Measurements from ENCODE around the gene BEGAIN.

Gene BEGAIN

GRCh38 chr14:100581228-100582145, 5.7 kb downstream of the BEGAIN start:
- DNase-seq, result no peak

- DNase-seq, result no peak
These were observed 6.6 kb downstream of the BEGAIN start for GRCh38 chr14:100580316-100581227.

- no peak for DNase-seq
These were observed 8.7 kb downstream of the BEGAIN start for GRCh38 chr14:100578552-100578951.

GRCh38 chr14:100577986-100578431, 9.2 kb downstream of the BEGAIN start:
- DNase-seq, result no peak

GRCh38 chr14:100577321-100577985, 9.8 kb downstream of the BEGAIN start:
- DNase-seq, result no peak

- DNase-seq, result no peak
These were observed 10.8 kb downstream of the BEGAIN start for GRCh38 chr14:100576091-100577085.

- DNase-seq, result no peak
These were observed 11.8 kb downstream of the BEGAIN start for GRCh38 chr14:100575266-100575995.

GRCh38 chr14:100574642-100575031, 12.6 kb downstream of the BEGAIN start:
- no peak for DNase-seq

- DNase-seq, result no peak
These were observed 13.2 kb downstream of the BEGAIN start for GRCh38 chr14:100573757-100574641.

- no peak for DNase-seq
These were observed 14.0 kb downstream of the BEGAIN start for GRCh38 chr14:100573002-100573756.

- no peak for DNase-seq
These were observed 14.7 kb downstream of the BEGAIN start for GRCh38 chr14:100572543-100572942.

- no peak for DNase-seq
These were observed 15.4 kb downstream of the BEGAIN start for GRCh38 chr14:100571837-100572236.

GRCh38 chr14:100570726-100571454, 16.3 kb downstream of the BEGAIN start:
- DNase-seq, result no peak

GRCh38 chr14:100569734-100570286, 17.4 kb downstream of the BEGAIN start:
- DNase-seq, result no peak

- DNase-seq, result no peak
These were observed 18.1 kb downstream of the BEGAIN start for GRCh38 chr14:100568998-100569733.

GRCh38 chr14:100568164-100568997, 18.8 kb downstream of the BEGAIN start:
- DNase-seq, result no peak

- no peak for DNase-seq
These were observed 19.4 kb downstream of the BEGAIN start for GRCh38 chr14:100567877-100568163.

All from NCI-H226 (cell line).